GM12801 (cell line): ENCODE measurements around the gene NIF3L1.

Source experiments
- CTCF ChIP-seq: IDR thresholded peaks from one replicate; pipeline ENCODE4 v1.5.1; 2011; ENCODE audit warnings: control low read depth; ENCODE audit not compliant: insufficient read length; ENCODE audit errors: extremely low read depth

The NIF3L1 gene

GRCh38 chr2:200878289-200878880, 10.8 kb upstream of the NIF3L1 start:
- TF ChIP-seq CTCF = no peak

- no peak for TF ChIP-seq CTCF
Measured at GRCh38 chr2:200899482-200899881, 10.3 kb downstream of the NIF3L1 start.

GRCh38 chr2:200901459-200902072, 12.4 kb downstream of the NIF3L1 start:
- TF ChIP-seq CTCF = no peak

GRCh38 chr2:200905618-200906296, 16.6 kb downstream of the NIF3L1 start:
- TF ChIP-seq CTCF = no peak

- TF ChIP-seq CTCF = no peak
Measured at GRCh38 chr2:200909958-200910357, 20.8 kb downstream of the NIF3L1 start.

GRCh38 chr2:200913654-200914053, 24.5 kb downstream of the NIF3L1 start:
- TF ChIP-seq CTCF = no peak

- TF ChIP-seq CTCF = no peak
Measured at GRCh38 chr2:200922439-200922838, 33.3 kb downstream of the NIF3L1 start.
